HS-27A (cell line): ENCODE results near the gene AAGAB.
"Not testable (repeated sequence)": the region's sequence is repeated elsewhere in the genome, so short reads cannot be mapped to it uniquely, and the experiment has no call there.

ENCODE experiments used
- DNase-seq: peaks from one replicate; pipeline ENCODE4 v3.0.0-alpha.2; 2012; ENCODE audit warnings: low read depth, missing footprints

Gene AAGAB

GRCh38 chr15:67253549-67254237, 768 bp downstream of the AAGAB start:
- DNase-seq = peak; percentile 20

GRCh38 chr15:67253101-67253500, 1.4 kb downstream of the AAGAB start:
- no peak for DNase-seq

GRCh38 chr15:67251318-67251717, 3.1 kb downstream of the AAGAB start:
- no peak for DNase-seq

GRCh38 chr15:67249830-67250229, 4.6 kb downstream of the AAGAB start:
- no peak for DNase-seq

GRCh38 chr15:67248011-67248505, 6.4 kb downstream of the AAGAB start:
- no peak for DNase-seq

- not testable (repeated sequence) for DNase-seq
These were observed 7.9 kb downstream of the AAGAB start for GRCh38 chr15:67246606-67247005.

- DNase-seq = no peak
These were observed 9.4 kb downstream of the AAGAB start for GRCh38 chr15:67244971-67245478.

GRCh38 chr15:67242708-67243111, 11.8 kb downstream of the AAGAB start:
- DNase-seq = no peak

GRCh38 chr15:67241132-67241855, 13.2 kb downstream of the AAGAB start:
- no peak for DNase-seq

GRCh38 chr15:67240235-67241131, 14.0 kb downstream of the AAGAB start:
- no peak for DNase-seq

- DNase-seq = no peak
These were observed 21.9 kb downstream of the AAGAB start for GRCh38 chr15:67232591-67232990.

- no peak for DNase-seq
These were observed 24.0 kb downstream of the AAGAB start for GRCh38 chr15:67230504-67230903.

GRCh38 chr15:67228286-67228685, 26.2 kb downstream of the AAGAB start:
- no peak for DNase-seq

- DNase-seq = no peak
These were observed 26.6 kb downstream of the AAGAB start for GRCh38 chr15:67227846-67228245.

GRCh38 chr15:67227431-67227830, 27.0 kb downstream of the AAGAB start:
- no peak for DNase-seq

GRCh38 chr15:67225336-67225735, 29.1 kb downstream of the AAGAB start:
- DNase-seq = peak; percentile 40

GRCh38 chr15:67224889-67225288, 29.6 kb downstream of the AAGAB start:
- DNase-seq = no peak

GRCh38 chr15:67219288-67219687, 35.2 kb downstream of the AAGAB start:
- DNase-seq = no peak

GRCh38 chr15:67218428-67218827, 36.0 kb downstream of the AAGAB start:
- no peak for DNase-seq

- no peak for DNase-seq
These were observed 37.6 kb downstream of the AAGAB start for GRCh38 chr15:67216859-67217258.

- no peak for DNase-seq
These were observed 39.4 kb downstream of the AAGAB start for GRCh38 chr15:67215102-67215501.

- no peak for DNase-seq
These were observed 41.6 kb downstream of the AAGAB start for GRCh38 chr15:67212684-67213367.
